Forelimb muscle (tissue), 1 donor: ENCODE data around the gene RAB3GAP1. TPM values are rescaled to one million over a fixed set of nuclear protein-coding genes. Genes with fewer than 3 reads are reported as not detected.

Experiments
- polyA plus RNA-seq: library from polyadenylated mRNA; unstranded; fragments of 120-200 nt; gene quantifications from one replicate; pipeline ENCODE4 v1.2.1, GENCODE V29; 2013; ENCODE audit not compliant: insufficient read length

The RAB3GAP1 gene
- polyA plus RNA-seq, 1 donor = 34.3 TPM

Other genes starting within 250 kb of the RAB3GAP1 start
- 0.44 TPM for gene ACMSD, start 213.7 kb upstream of the RAB3GAP1 start, polyA plus RNA-seq
- gene CCNT2, start 133.5 kb upstream of the RAB3GAP1 start, polyA plus RNA-seq = 43.3 TPM
- not detected for gene MAP3K19, start 4.8 kb upstream of the RAB3GAP1 start, polyA plus RNA-seq